Activated CD8-positive, alpha-beta memory T cell treated with anti-CD3 and anti-CD28 coated beads for 24 hours (primary cell): ENCODE results near the gene IL3RA.
"Not testable (repeated sequence)": the region's sequence is repeated elsewhere in the genome, so short reads cannot be mapped to it uniquely, and the experiment has no call there.

ENCODE experiments used
- DNase-seq: peaks from one replicate; pipeline ENCODE4 v3.0.0-alpha.2; 2020

The IL3RA gene

DNA sequence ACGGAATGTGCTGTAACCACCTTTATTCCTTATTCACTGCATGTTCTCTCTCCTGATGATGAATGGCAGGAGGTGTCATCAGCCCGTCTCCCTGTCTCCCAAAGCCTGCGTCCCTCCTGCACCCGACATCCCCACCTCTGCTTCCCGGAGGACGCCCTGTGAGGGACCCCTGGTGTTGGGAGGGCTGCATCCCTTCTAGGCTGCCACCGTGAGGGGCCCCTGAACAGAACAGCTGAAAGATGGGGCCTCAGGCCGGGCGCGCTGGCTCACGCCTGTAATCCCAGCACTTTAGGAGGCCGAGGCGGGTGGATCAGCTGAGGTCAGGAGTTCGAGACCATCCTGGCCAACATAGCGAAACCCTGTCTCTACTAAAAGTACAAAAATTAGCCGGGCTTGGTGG is 89.7 kb downstream of the IL3RA start:
- DNase-seq = not testable (repeated sequence)

DNA sequence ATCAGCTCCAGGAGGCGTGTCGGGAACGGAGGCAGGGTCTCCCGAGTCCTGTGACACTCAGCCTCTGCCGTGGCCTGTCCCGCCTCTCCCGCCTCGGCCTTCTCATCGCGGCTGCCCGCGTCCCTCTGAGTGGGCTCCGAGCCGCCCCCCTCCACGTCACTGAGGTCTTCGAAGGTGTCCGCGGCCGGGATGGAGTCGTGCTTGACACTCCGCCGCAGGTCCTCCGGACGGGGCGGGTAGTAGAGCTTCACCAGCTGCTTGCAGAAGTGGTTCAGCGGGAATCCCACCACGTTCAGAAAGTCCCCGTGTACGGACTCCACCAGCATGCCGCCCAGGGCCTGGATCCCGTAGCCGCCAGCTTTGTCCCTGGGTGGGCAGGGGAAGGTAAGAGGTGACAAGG is 91.2 kb downstream of the IL3RA start:
- no peak for DNase-seq

DNA sequence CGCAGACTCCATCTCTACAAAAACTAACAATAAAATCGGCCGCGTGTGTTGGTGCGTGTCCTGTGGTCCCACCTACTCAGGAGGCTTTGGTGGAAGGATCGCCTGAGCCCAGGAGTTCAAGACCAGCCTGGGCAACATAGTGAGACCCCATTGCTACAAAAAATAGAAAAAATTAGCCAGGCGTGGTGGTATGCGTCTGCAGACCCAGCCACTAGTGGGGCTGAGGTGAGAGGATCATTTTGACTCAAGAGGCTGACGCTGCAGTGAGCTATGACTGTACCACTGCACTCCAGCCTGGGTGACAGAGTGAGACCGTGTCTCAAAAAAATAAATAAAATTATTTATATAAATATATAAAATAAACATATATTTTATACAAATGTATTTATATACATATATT is 93.9 kb downstream of the IL3RA start:
- DNase-seq = no peak
